T-helper 1 cell treated with Interleukin-12 subunit alpha and Interleukin-12 subunit beta and Interleukin-4 antibody, amounts not matched to agents 30 μg/mL and 1 μg/mL, for 36 hours (primary cell): Measurements from ENCODE around the gene S100A10.

ENCODE experiments used
- H3K27ac Mint-ChIP-seq: one replicate; pipeline ENCODE4 v1.8.0; 2021; ENCODE audit warnings: mild to moderate bottlenecking, mixed read lengths
- H3K27me3 Mint-ChIP-seq: one replicate; pipeline ENCODE4 v1.8.0; 2021; ENCODE audit warnings: low read depth, mixed read lengths
- H3K36me3 Mint-ChIP-seq: one replicate; pipeline ENCODE4 v1.8.0; 2021; ENCODE audit warnings: low read depth, mixed read lengths
- H3K4me1 Mint-ChIP-seq: one replicate; pipeline ENCODE4 v1.8.0; 2021; ENCODE audit warnings: low read depth, mixed read lengths
- H3K4me3 Mint-ChIP-seq: one replicate; pipeline ENCODE4 v1.8.0; 2021; ENCODE audit warnings: mild to moderate bottlenecking, moderate library complexity, mixed read lengths
- H3K9me3 Mint-ChIP-seq: one replicate; pipeline ENCODE4 v1.8.0; 2021; ENCODE audit warnings: mixed read lengths

S100A10 gene

GRCh38 chr1:151970626-151971025 lies 23.0 kb downstream of the S100A10 start:
- Mint-ChIP-seq H3K27me3 (peaks cover 18% of the 10 kb centered on the region), H3K36me3 (peaks cover 2% of the 10 kb centered on the region), H3K9me3 (no peaks in the 10 kb centered on the region), H3K4me1 (peaks cover 31% of the 10 kb centered on the region), H3K27ac (no peak overlapping the region), H3K4me3 (no peak overlapping the region)

GRCh38 chr1:151970128-151970527 lies 23.5 kb downstream of the S100A10 start:
- H3K4me1 Mint-ChIP-seq: peaks cover 31% of the 10 kb centered on the region
- H3K27ac Mint-ChIP-seq: no peak overlapping the region
- H3K27me3 Mint-ChIP-seq: peaks cover 22% of the 10 kb centered on the region
- no peaks in the 10 kb centered on the region for H3K9me3 Mint-ChIP-seq
- H3K36me3 Mint-ChIP-seq: peaks cover 2% of the 10 kb centered on the region
- H3K4me3 Mint-ChIP-seq: no peak overlapping the region

- peaks cover under 1% of the 10 kb centered on the region for H3K36me3 Mint-ChIP-seq
- H3K9me3 Mint-ChIP-seq: no peaks in the 10 kb centered on the region
- no peak overlapping the region for H3K27ac Mint-ChIP-seq
- H3K4me3 Mint-ChIP-seq: no peak overlapping the region
- H3K4me1 Mint-ChIP-seq: peaks cover 25% of the 10 kb centered on the region
- peaks cover 23% of the 10 kb centered on the region for H3K27me3 Mint-ChIP-seq
These were observed 24.8 kb downstream of the S100A10 start for GRCh38 chr1:151968791-151969399.

GRCh38 chr1:151968058-151968457 lies 25.6 kb downstream of the S100A10 start:
- Mint-ChIP-seq H3K27me3 (peaks cover 22% of the 10 kb centered on the region), H3K4me1 (peaks cover 24% of the 10 kb centered on the region), H3K9me3 (no peaks in the 10 kb centered on the region), H3K4me3 (no peak overlapping the region), H3K27ac (no peak overlapping the region), H3K36me3 (no peaks in the 10 kb centered on the region)

- Mint-ChIP-seq H3K4me3 (no peak overlapping the region), H3K9me3 (no peaks in the 10 kb centered on the region), H3K27me3 (peaks cover 26% of the 10 kb centered on the region), H3K4me1 (peaks cover 15% of the 10 kb centered on the region), H3K27ac (no peak overlapping the region), H3K36me3 (no peaks in the 10 kb centered on the region)
These were observed 26.6 kb downstream of the S100A10 start for GRCh38 chr1:151967091-151967490.

GRCh38 chr1:151966061-151966460 lies 27.6 kb downstream of the S100A10 start:
- no peaks in the 10 kb centered on the region for H3K36me3 Mint-ChIP-seq
- peaks cover 26% of the 10 kb centered on the region for H3K27me3 Mint-ChIP-seq

GRCh38 chr1:151964510-151964909 lies 29.1 kb downstream of the S100A10 start:
- H3K27ac Mint-ChIP-seq: no peak overlapping the region
- no peak overlapping the region for H3K4me3 Mint-ChIP-seq
- no peaks in the 10 kb centered on the region for H3K9me3 Mint-ChIP-seq
- peaks cover 15% of the 10 kb centered on the region for H3K4me1 Mint-ChIP-seq
- peaks cover 26% of the 10 kb centered on the region for H3K27me3 Mint-ChIP-seq
- no peaks in the 10 kb centered on the region for H3K36me3 Mint-ChIP-seq

More at GRCh38 chr1:151966061-151966460, 27.6 kb downstream of the S100A10 start:
- H3K9me3 Mint-ChIP-seq: no peaks in the 10 kb centered on the region
- H3K4me3 Mint-ChIP-seq: no peak overlapping the region
- H3K27ac Mint-ChIP-seq: no peak overlapping the region
- peaks cover 15% of the 10 kb centered on the region for H3K4me1 Mint-ChIP-seq

GRCh38 chr1:151963288-151963687 lies 30.4 kb downstream of the S100A10 start:
- H3K4me3 Mint-ChIP-seq: no peak overlapping the region
- H3K36me3 Mint-ChIP-seq: no peaks in the 10 kb centered on the region
- no peak overlapping the region for H3K27ac Mint-ChIP-seq
- H3K4me1 Mint-ChIP-seq: peaks cover 4% of the 10 kb centered on the region
- no peaks in the 10 kb centered on the region for H3K9me3 Mint-ChIP-seq
- H3K27me3 Mint-ChIP-seq: peaks cover 26% of the 10 kb centered on the region

GRCh38 chr1:151961833-151962232 lies 31.8 kb downstream of the S100A10 start:
- Mint-ChIP-seq H3K27me3 (peaks cover 29% of the 10 kb centered on the region), H3K4me3 (no peak overlapping the region), H3K4me1 (no peaks in the 10 kb centered on the region), H3K9me3 (no peaks in the 10 kb centered on the region), H3K36me3 (no peaks in the 10 kb centered on the region), H3K27ac (no peak overlapping the region)

- Mint-ChIP-seq H3K27ac (no peak overlapping the region), H3K9me3 (no peaks in the 10 kb centered on the region), H3K27me3 (peaks cover 29% of the 10 kb centered on the region), H3K4me3 (no peak overlapping the region), H3K36me3 (no peaks in the 10 kb centered on the region), H3K4me1 (no peaks in the 10 kb centered on the region)
These were observed 32.7 kb downstream of the S100A10 start for GRCh38 chr1:151960780-151961513.

- no peak overlapping the region for H3K4me3 Mint-ChIP-seq
These were observed 34.7 kb downstream of the S100A10 start for GRCh38 chr1:151958959-151959358.

GRCh38 chr1:151956957-151957497 lies 36.6 kb downstream of the S100A10 start:
- H3K27me3 Mint-ChIP-seq: peaks cover 15% of the 10 kb centered on the region
- no peak overlapping the region for H3K27ac Mint-ChIP-seq
- H3K9me3 Mint-ChIP-seq: no peaks in the 10 kb centered on the region
- no peaks in the 10 kb centered on the region for H3K4me1 Mint-ChIP-seq
- no peaks in the 10 kb centered on the region for H3K36me3 Mint-ChIP-seq
- H3K4me3 Mint-ChIP-seq: no peak overlapping the region

More at GRCh38 chr1:151958959-151959358, 34.7 kb downstream of the S100A10 start:
- Mint-ChIP-seq H3K36me3 (no peaks in the 10 kb centered on the region), H3K27me3 (peaks cover 13% of the 10 kb centered on the region), H3K9me3 (no peaks in the 10 kb centered on the region), H3K4me1 (no peaks in the 10 kb centered on the region), H3K27ac (no peak overlapping the region)

GRCh38 chr1:151953409-151954094 lies 40.1 kb downstream of the S100A10 start:
- H3K36me3 Mint-ChIP-seq: no peaks in the 10 kb centered on the region
- no peaks in the 10 kb centered on the region for H3K4me1 Mint-ChIP-seq
- no peaks in the 10 kb centered on the region for H3K9me3 Mint-ChIP-seq
- H3K4me3 Mint-ChIP-seq: no peak overlapping the region
- H3K27me3 Mint-ChIP-seq: peaks cover 17% of the 10 kb centered on the region
- H3K27ac Mint-ChIP-seq: no peak overlapping the region

- Mint-ChIP-seq H3K4me3 (no peak overlapping the region), H3K27ac (no peak overlapping the region), H3K27me3 (peaks cover 17% of the 10 kb centered on the region), H3K4me1 (no peaks in the 10 kb centered on the region), H3K9me3 (no peaks in the 10 kb centered on the region), H3K36me3 (no peaks in the 10 kb centered on the region)
These were observed 40.8 kb downstream of the S100A10 start for GRCh38 chr1:151952811-151953210.
